Common myeloid progenitor, CD34-positive (primary cell): Measurements from ENCODE around the gene PTPN3.

ENCODE experiments used
- CTCF ChIA-PET: fragments of 350-600 bp; sonication (Branson Sonifier 250); formaldehyde crosslinking; loops from one replicate; lab custom pipeline; 2021; ENCODE audit warnings: antibody characterized with exemption; lab: Charles Lee
- POLR2A ChIA-PET: fragments of 350-600 bp; sonication (Branson Sonifier 250); formaldehyde crosslinking; loops from one replicate; lab custom pipeline; 2021; ENCODE audit warnings: antibody characterized with exemption; lab: Charles Lee
- DNase-seq, 3 donors: peaks; one replicate each; pipeline versions ENCODE4 v3.0.0 to v3.0.0-alpha.2; 2013
- H3K27ac ChIP-seq, 2 experiments: 1 replicate in 1 of 2; 2 replicates in 1 of 2; pipeline ENCODE4 v1.7.0; 2013; ENCODE audit warnings: inconsistent platforms in 2 of 2, low read length in 2 of 2, mild to moderate bottlenecking in 2 of 2, low read depth in 1 of 2, moderate library complexity in 1 of 2; ENCODE audit not compliant: severe bottlenecking in 2 of 2, insufficient read depth in 1 of 2, poor library complexity in 1 of 2
- H3K27me3 ChIP-seq, 5 experiments: replicated peaks in 2 of 5; 1 replicate in 3 of 5; 2 replicates in 2 of 5; pipeline versions ENCODE4 v1.6.1 to v1.7.0; 2013; ENCODE audit warnings: low read length in 4 of 5, mild to moderate bottlenecking in 2 of 5, moderate library complexity in 2 of 5, inconsistent platforms in 1 of 5; ENCODE audit not compliant: insufficient read depth in 5 of 5, control insufficient read depth in 4 of 5
- H3K36me3 ChIP-seq, 4 experiments: 1 replicate in 2 of 4; 2 replicates in 2 of 4; pipeline versions ENCODE4 v1.6.1 to v1.7.0; 2013; ENCODE audit warnings: low read length in 3 of 4, control low read depth in 1 of 4, mild to moderate bottlenecking in 1 of 4; ENCODE audit not compliant: control insufficient read depth in 4 of 4, insufficient read depth in 4 of 4
- H3K4me1 ChIP-seq, 4 experiments: 1 replicate in 3 of 4; 2 replicates in 1 of 4; pipeline versions ENCODE4 v1.6.1 to v1.7.1; 2013; ENCODE audit warnings: low read length in 3 of 4, mild to moderate bottlenecking in 3 of 4, control low read depth in 1 of 4, inconsistent platforms in 1 of 4, moderate library complexity in 1 of 4; ENCODE audit not compliant: control insufficient read depth in 4 of 4, insufficient read depth in 4 of 4; ENCODE audit errors: control extremely low read depth in 1 of 4
- H3K4me3 ChIP-seq, 7 experiments: 1 replicate in 4 of 7; 2 replicates in 3 of 7; pipeline versions ENCODE4 v1.5.1 to v1.7.0; 2013; ENCODE audit warnings: mild to moderate bottlenecking in 7 of 7, low read length in 6 of 7, moderate library complexity in 6 of 7, inconsistent platforms in 2 of 7, low read depth in 2 of 7, control low read depth in 1 of 7; ENCODE audit not compliant: insufficient read depth in 4 of 7, control insufficient read depth in 1 of 7; ENCODE audit errors: extremely low read depth in 1 of 7
- H3K9me3 ChIP-seq, 5 experiments: 1 replicate in 4 of 5; 2 replicates in 1 of 5; pipeline versions ENCODE4 v1.6.1 to v1.7.1; 2013; ENCODE audit warnings: low read length in 4 of 5, mild to moderate bottlenecking in 2 of 5, inconsistent platforms in 1 of 5, low read depth in 1 of 5, moderate library complexity in 1 of 5; ENCODE audit not compliant: control insufficient read depth in 4 of 5, insufficient read depth in 2 of 5; ENCODE audit errors: control extremely low read depth in 1 of 5
- WGBS: methylation state at CpG from one replicate; pipeline ENCODE4 v1.1.5; 2013; ENCODE audit not compliant: insufficient coverage; 5-methylcytosine and 5-hydroxymethylcytosine counted together

PTPN3 gene

GRCh38 chr9:109496218-109496617 is 1.9 kb downstream of the PTPN3 start:
- POLR2A ChIA-PET: interaction anchor here (0.6 kb wide), 1 partner anchor 363 kb away, joined by 3 read pairs; no protein-coding TSS in a partner anchor
- CTCF ChIA-PET: no interaction called here
- Histone ChIP-seq H3K4me3 (no peak overlapping the region), H3K36me3 (no peaks in the 10 kb centered on the region), H3K4me1 (peaks cover 0 to 5% (median 1%) of the 10 kb centered on the region in 4 experiments), H3K27ac (no peak overlapping the region), H3K27me3 (peaks cover 12 to 94% (median 61%) of the 10 kb centered on the region in 5 experiments), H3K9me3 (peaks cover 0 to 4% (median 0%) of the 10 kb centered on the region in 5 experiments)
- no peak for DNase-seq
- WGBS: 100% methylated on average over 2 of the region's 3 CpGs

GRCh38 chr9:109493648-109494047 is 4.5 kb downstream of the PTPN3 start:
- Histone ChIP-seq H3K27me3 (peaks cover 8 to 90% (median 49%) of the 10 kb centered on the region in 5 experiments), H3K9me3 (peaks cover 0 to 1% (median 0%) of the 10 kb centered on the region in 5 experiments), H3K4me3 (no peak overlapping the region), H3K36me3 (no peaks in the 10 kb centered on the region), H3K27ac (no peak overlapping the region), H3K4me1 (peaks cover 0 to 3% (median under 1%) of the 10 kb centered on the region in 4 experiments)
- WGBS: 60% methylated on average over 1 of the region's 6 CpGs
- ChIA-PET CTCF (no interaction called here), POLR2A (no interaction called here)
- no peak for DNase-seq

- POLR2A ChIA-PET: no interaction called here
Measured at GRCh38 chr9:109491590-109491989, 6.5 kb downstream of the PTPN3 start.

GRCh38 chr9:109488791-109489492 is 9.2 kb downstream of the PTPN3 start:
- no peaks in the 10 kb centered on the region for H3K9me3 ChIP-seq
- POLR2A ChIA-PET: no interaction called here
- CTCF ChIA-PET: interaction anchor here (0.9 kb wide), 1 partner anchor 8 kb away, joined by 3 read pairs; no protein-coding TSS in a partner anchor
- no peak overlapping the region for H3K4me3 ChIP-seq
- H3K27ac ChIP-seq: no peak overlapping the region
- H3K27me3 ChIP-seq: peaks cover 4 to 89% (median 41%) of the 10 kb centered on the region in 5 experiments
- H3K36me3 ChIP-seq: no peaks in the 10 kb centered on the region
- DNase-seq: no peak
- 63% methylated on average over 6 of the region's 7 CpGs for WGBS
- no peaks in the 10 kb centered on the region for H3K4me1 ChIP-seq

More at GRCh38 chr9:109491590-109491989, 6.5 kb downstream of the PTPN3 start:
- no peaks in the 10 kb centered on the region for H3K36me3 ChIP-seq
- H3K9me3 ChIP-seq: no peaks in the 10 kb centered on the region
- H3K4me1 ChIP-seq: no peaks in the 10 kb centered on the region
- peaks cover 7 to 92% (median 50%) of the 10 kb centered on the region in 5 experiments for H3K27me3 ChIP-seq
- CTCF ChIA-PET: interaction anchor here (1.7 kb wide), 1 partner anchor 22 kb away, joined by 6 read pairs; no protein-coding TSS in a partner anchor
- no peak for DNase-seq
- no peak overlapping the region for H3K4me3 ChIP-seq
- no peak overlapping the region for H3K27ac ChIP-seq
- 100% methylated on average over 1 of the region's 2 CpGs for WGBS

- Histone ChIP-seq H3K36me3 (no peaks in the 10 kb centered on the region), H3K4me3 (no peak overlapping the region), H3K27ac (no peak overlapping the region), H3K4me1 (no peaks in the 10 kb centered on the region), H3K9me3 (no peaks in the 10 kb centered on the region), H3K27me3 (peaks cover 4 to 89% (median 36%) of the 10 kb centered on the region in 5 experiments)
- POLR2A ChIA-PET: no interaction called here
- 86% methylated on average over 2 of the region's 4 CpGs for WGBS
- CTCF ChIA-PET: interaction anchor here (0.9 kb wide), 1 partner anchor 9 kb away, joined by 3 read pairs; no protein-coding TSS in a partner anchor
- no peak for DNase-seq
Measured at GRCh38 chr9:109488351-109488750, 9.8 kb downstream of the PTPN3 start.

- 49% methylated on average over 6 of the region's 7 CpGs for WGBS
Measured at GRCh38 chr9:109487247-109487646, 10.9 kb downstream of the PTPN3 start.

More at GRCh38 chr9:109487247-109487646, 10.9 kb downstream of the PTPN3 start:
- H3K36me3 ChIP-seq: no peaks in the 10 kb centered on the region
- no peaks in the 10 kb centered on the region for H3K9me3 ChIP-seq
- DNase-seq: no peak
- POLR2A ChIA-PET: no interaction called here
- no peak overlapping the region for H3K4me3 ChIP-seq
- CTCF ChIA-PET: no interaction called here
- H3K27me3 ChIP-seq: peaks cover under 1 to 88% (median 30%) of the 10 kb centered on the region in 5 experiments
- no peak overlapping the region for H3K27ac ChIP-seq
- no peaks in the 10 kb centered on the region for H3K4me1 ChIP-seq
